ENCODE data around the gene SLC2A13.
"Not testable (repeated sequence)": the region's sequence is repeated elsewhere in the genome, so short reads cannot be mapped to it uniquely, and the experiment has no call there.

The SLC2A13 gene

GRCh38 chr12:40058721-40059190 is 47.1 kb downstream of the SLC2A13 start:
- H3K4me3 ChIP-seq (ENCODE audit: low read depth, low read length): no peak overlapping the region
- DNase-seq (ENCODE audit: low read depth): no peak
- TF ChIP-seq, protein P1, sequence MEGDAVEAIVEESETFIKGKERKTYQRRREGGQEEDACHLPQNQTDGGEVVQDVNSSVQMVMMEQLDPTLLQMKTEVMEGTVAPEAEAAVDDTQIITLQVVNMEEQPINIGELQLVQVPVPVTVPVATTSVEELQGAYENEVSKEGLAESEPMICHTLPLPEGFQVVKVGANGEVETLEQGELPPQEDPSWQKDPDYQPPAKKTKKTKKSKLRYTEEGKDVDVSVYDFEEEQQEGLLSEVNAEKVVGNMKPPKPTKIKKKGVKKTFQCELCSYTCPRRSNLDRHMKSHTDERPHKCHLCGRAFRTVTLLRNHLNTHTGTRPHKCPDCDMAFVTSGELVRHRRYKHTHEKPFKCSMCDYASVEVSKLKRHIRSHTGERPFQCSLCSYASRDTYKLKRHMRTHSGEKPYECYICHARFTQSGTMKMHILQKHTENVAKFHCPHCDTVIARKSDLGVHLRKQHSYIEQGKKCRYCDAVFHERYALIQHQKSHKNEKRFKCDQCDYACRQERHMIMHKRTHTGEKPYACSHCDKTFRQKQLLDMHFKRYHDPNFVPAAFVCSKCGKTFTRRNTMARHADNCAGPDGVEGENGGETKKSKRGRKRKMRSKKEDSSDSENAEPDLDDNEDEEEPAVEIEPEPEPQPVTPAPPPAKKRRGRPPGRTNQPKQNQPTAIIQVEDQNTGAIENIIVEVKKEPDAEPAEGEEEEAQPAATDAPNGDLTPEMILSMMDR (IDR thresholded peaks at IDR 0.05; ENCODE audit: low read depth, low read length, missing control alignments): no peak

DNA sequence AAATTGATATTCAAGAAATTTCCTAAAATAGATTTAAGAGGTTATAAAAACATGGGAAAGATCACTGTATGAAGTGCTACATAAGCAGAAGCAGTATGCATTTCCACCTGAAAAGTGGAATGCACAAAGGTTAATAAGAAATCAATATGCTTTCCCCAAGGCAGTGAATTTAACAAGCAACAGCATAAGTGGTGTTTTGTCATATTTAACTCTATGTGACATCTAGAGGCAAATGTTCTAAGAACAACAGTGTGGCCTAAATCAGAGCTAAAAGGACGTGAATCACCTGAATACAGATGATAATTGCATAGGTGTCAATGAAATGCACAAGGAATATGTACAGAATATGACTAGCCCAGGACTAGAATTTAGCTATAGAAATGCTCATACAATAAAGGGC is 49.5 kb downstream of the SLC2A13 start:
- TF ChIP-seq, protein P1 (IDR thresholded peaks at IDR 0.05; ENCODE audit: low read depth, low read length, missing control alignments): no peak
- DNase-seq (ENCODE audit: low read depth): no peak

DNA sequence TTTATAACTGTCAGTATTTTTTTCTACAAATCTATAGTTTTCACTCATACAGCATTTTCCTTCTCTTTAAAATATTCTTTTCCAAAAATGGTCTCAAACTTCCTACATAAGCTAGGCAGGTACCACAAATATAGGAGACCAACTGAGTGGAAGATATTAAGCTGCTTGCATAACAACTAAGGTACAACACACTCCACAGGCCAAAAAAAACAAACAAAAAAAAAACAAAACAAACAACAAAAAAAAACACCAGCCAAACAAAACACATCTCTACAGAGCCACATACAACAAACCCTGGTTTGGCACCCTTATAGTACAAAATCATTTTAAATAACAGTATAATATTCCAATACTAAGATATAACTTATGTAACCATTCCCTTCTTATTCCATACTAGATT is 50.1 kb downstream of the SLC2A13 start:
- no peak overlapping the region for H3K4me3 ChIP-seq (ENCODE audit: low read depth, low read length)
- no peak for DNase-seq (ENCODE audit: low read depth)
- TF ChIP-seq, protein P1 (IDR thresholded peaks at IDR 0.05; ENCODE audit: low read depth, low read length, missing control alignments): no peak

More for the DNA sequence above, 49.5 kb downstream of the SLC2A13 start:
- H3K4me3 ChIP-seq (ENCODE audit: low read depth, low read length): no peak overlapping the region

- no peak overlapping the region for H3K4me3 ChIP-seq (ENCODE audit: low read depth, low read length)
- TF ChIP-seq, protein P1 (IDR thresholded peaks at IDR 0.05; ENCODE audit: low read depth, low read length, missing control alignments): no peak
- DNase-seq (ENCODE audit: low read depth): no peak
Observed at GRCh38 chr12:40055228-40055579, 50.7 kb downstream of the SLC2A13 start.

DNA sequence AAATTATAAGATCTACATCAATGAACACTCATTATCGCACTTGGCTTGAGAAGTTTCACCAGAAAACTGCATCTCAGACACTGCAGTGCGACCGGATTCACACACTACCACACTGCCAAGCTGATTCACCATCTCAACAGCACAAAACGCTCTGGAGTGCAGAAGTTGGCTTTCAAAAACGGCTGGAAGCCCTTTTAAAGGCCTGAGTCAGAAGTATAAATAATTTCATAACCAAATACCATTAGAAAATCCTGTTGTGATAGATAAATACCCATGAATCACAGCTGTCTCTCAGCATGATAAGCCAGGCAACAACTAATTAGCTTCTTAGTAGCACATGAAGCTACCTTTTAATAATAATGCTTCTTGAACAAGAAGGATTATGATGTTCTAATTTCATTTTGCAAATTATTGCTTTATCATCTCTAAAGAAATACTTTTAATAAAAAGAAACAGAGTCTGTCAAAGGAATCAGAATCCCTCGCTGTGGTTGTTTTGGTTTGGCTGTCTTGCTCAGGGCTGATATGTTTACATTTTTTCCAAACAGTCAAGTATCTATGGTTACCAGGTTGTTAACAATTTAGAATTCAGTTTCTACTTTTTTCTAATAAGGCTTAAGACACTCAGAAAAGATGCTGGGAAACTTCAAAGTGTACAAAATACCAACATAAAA is 51.2 kb downstream of the SLC2A13 start:
- TF ChIP-seq, protein P1 (IDR thresholded peaks at IDR 0.05; ENCODE audit: low read depth, low read length, missing control alignments): no peak
- H3K4me3 ChIP-seq (ENCODE audit: low read depth, low read length): no peak overlapping the region
- no peak for DNase-seq (ENCODE audit: low read depth)

DNA sequence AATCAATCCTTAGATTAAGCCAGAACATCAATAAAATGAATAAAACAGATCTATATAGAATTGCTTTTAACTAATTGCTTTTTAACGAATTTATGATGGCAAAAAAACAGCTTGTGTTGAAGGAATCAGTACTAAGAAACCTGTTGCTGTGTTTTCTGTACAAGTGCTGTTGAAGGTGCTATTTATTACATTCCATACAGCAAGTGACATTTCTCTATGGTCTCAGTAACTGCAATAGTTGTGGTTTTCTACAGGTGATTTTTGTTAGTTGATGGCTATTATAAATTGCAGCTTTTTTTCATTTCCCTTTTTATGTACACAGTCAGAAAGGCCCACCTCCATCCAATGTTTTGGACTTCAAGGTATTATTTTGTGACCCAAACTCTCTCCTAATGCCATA is 56.6 kb downstream of the SLC2A13 start:
- no peak overlapping the region for H3K4me3 ChIP-seq (ENCODE audit: low read depth, low read length)
- no peak for DNase-seq (ENCODE audit: low read depth)
- TF ChIP-seq, protein P1 (IDR thresholded peaks at IDR 0.05; ENCODE audit: low read depth, low read length, missing control alignments): no peak

GRCh38 chr12:40047002-40047401 is 58.9 kb downstream of the SLC2A13 start:
- H3K4me3 ChIP-seq (ENCODE audit: low read depth, low read length); DNase-seq (ENCODE audit: low read depth): not testable (repeated sequence)
